ENCODE measurements around the gene C3.

C3 gene

DNA sequence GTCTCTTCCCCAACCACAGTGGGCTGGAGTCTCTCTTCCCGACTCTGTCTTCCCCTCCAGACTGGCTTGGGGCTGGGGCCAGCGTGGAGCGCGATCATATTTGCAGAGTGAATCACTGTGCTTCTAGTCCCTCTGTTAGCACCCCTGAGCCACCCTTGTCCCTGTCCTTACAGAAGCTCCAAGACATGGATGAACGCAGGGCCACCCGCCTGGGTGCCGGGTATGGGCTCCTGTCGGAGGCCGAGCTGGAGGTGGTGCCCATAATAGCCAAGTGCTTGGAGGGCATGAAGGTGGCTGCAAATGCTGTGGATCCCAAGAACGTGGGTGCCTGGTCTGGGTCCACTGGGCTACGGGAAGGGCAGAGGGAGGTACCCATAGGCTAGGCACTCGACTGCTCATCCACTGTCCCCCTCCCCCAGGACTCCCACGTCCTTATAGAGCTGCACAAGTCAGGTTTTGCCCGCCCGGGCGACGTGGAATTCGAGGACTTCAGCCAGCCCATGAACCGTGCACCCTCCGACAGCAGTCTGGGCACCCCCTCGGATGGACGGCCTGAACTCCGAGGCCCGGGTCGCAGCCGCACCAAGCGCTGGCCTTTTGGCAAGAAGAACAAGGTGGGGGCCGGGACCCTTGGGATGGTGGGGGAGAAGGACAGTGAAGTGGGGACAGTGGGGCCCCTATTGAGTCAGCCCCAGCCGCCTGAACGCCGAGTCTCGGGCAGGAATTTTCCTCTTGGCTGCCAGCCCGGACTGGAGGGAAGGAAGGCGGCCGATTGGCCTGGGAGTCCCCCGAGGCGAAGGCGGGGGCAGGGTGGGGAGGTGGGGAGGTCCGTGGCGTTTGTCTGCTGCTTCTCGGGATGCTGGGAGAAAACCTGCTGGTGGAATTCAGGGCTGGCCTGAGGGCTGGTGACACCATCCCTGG, 24.2 kb upstream of the C3 start:
- peak; percentile 93 for DNase-seq

DNA sequence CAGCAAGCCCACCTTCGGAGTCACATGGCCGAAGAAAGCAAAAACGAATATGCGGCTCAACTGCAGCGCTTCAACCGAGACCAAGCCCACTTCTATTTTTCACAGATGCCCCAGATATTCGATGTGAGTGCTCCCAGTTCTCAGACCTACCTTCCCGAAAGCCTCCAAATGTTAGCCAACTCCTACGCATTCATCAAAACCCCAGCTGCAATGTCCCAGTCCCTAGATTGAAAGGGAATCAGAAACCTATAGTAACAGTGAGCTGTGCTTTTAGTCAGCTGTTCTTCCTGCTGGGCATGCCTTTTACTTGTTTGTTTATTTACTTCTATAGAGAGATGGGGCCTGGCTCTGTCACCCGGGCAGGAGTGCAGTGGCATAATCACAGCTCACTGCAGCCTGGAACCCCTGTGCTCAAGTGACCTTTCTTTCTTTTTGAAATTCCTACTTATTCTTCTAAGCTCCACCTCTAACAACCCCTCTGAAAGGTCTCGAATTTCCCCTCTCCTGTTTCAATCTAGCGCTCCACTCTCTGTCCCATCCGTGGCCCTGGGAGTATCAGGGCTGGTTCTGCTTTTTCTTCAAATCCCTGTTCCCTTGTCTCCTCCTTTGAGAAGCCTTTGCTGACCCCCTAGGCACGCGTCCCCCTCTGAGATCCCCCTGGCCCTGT, 23.4 kb upstream of the C3 start:
- DNase-seq, result no peak

DNA sequence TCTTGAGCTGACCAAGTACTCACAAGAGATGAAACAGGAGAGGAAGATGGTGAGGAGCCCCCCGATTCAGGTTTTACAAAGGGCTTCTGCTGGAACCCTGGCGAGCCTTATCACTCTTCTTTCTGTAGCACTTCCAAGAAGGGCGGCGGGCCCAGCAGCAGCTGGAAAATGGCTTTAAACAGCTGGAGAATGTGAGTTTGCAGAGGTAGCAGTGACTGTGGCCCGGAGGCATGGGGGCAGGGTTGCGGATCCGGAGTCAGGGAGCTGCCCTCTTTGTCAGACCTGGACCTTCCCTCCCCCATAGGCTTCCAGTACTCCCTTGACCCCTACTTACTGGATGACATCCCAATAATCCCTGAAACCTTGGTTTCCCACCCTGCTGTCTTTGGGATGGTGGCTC, 22.6 kb upstream of the C3 start:
- DNase-seq, result no peak

DNA sequence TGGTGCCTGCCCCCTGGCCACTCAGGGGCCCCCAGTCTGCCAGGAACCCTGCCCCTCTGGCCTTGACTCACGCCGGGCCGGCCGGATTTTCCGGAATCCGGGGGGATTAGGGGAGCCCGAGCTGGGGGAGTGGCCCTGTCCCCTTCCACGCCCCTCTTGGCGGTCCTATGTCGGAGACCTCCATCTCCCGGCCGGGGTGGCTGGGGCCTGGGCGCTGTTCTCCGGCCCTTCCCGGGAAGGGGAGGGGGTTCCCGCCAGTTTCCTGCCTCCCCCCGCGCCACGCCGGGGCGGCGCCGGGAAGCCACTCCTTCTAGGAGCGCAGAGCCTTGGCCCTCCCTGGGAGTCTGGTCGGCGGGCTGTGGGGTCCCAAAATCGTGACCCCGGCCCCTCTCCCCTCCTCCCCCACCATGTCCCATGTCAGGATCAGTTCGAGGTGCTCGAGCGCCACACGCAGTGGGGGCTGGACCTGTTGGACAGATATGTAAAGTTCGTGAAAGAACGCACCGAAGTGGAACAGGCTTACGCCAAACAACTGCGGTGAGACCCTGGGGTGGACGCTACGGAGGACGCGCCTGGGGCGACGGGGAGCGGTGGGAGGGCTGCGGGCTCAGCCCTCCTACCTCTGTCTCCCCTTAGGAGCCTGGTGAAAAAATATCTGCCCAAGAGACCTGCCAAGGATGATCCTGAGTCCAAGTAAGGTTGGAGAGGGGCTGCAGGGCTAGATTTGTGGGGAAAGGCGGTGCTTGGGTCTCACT, 20.3 kb upstream of the C3 start:
- DNase-seq, result peak; percentile 46

DNA sequence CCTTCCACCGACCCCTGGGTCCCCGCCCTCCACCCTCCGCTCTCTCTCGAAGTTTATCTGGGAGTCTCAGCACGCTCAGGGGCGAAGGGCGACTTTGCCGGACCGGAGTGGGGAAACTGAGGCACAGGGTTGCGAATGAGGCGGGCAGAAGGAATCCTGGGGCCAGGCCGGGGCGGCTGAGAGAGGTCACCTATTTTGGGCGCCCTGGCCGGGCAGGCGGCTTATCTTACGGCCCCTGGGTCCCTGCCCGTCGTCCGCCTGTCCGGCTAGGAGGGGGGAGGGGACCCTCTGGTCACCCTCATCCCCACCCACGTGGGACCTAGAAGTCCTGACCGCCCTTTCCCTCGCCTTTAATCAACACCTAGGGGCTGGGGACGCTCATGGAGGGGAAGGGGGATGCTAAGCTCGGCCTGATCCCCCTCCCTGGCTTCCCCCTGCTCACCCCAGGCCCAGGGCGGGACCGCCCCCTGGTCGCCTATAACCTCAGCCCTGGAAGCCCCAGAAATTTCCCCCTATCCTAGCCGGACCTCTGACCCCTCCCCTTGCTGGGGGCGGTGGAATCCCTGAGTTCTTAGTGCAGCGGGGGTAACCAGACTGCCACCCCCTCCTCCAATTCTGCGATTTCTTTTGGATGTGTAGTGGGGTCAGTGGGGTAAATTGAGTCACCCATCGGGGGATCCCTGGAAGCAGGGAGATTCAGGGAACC, 19.6 kb upstream of the C3 start:
- no peak for DNase-seq

DNA sequence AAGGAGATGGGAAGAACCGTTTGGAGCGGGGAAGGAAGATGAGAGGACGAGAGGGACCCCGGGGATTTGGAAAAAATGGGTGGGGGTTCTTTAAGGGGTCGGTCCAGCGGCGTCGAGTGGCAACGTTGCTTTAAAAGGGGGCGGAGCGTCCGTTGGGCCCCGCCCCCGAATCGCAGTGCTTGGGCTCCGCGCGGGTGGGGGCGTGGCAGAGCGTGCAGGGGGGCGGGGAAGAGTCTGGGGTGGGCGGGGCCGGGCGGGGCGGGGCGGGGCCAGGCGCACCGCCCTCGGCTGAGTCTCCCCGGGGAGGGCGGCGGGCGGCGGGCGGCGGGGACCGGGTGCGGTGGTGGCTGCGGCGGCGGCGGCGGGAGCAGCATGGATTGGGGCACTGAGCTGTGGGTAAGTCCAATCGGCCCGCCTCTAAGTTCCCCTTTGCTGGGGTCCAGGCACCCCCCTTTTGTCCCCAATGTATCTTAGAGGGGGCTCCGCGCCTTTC, 19.0 kb upstream of the C3 start, which contains the start of gene TRIP10:
Gene TRIP10, plus strand, starts transcription at position 291 of the 493 bp plus-strand sequence. Its CDS starts 82 bp downstream, at position 373.
- DNase-seq, result peak; percentile 44

DNA sequence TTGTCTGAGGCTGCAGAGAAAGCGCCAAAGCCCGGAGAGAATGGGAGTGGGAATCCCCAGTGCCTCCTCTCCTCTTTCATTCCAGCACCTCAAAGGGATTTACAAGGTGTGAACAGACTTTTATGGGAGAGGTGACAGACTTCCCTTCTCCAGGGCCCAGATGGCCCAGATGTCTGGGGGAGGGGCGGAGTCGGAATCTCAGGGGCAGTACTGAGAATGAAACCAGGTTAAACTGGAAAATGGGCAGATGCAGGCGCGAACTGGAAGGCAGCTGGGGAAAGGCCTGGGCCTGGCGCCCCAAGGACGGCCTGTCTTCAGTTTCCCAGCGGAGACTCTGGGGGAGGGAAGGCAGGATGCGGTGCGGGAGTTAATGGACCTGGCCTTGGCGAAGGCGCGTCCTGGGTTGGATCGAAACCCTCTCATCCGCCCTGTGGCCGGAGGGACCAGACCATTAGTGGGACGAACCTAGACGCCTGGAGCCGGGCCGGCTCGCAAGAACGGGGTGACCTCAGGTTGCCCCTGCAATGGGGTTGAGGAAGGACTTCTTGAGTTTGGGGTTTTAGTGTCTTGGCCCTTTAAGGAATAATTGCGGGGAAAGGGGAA, 18.4 kb upstream of the C3 start:
- no peak for DNase-seq

DNA sequence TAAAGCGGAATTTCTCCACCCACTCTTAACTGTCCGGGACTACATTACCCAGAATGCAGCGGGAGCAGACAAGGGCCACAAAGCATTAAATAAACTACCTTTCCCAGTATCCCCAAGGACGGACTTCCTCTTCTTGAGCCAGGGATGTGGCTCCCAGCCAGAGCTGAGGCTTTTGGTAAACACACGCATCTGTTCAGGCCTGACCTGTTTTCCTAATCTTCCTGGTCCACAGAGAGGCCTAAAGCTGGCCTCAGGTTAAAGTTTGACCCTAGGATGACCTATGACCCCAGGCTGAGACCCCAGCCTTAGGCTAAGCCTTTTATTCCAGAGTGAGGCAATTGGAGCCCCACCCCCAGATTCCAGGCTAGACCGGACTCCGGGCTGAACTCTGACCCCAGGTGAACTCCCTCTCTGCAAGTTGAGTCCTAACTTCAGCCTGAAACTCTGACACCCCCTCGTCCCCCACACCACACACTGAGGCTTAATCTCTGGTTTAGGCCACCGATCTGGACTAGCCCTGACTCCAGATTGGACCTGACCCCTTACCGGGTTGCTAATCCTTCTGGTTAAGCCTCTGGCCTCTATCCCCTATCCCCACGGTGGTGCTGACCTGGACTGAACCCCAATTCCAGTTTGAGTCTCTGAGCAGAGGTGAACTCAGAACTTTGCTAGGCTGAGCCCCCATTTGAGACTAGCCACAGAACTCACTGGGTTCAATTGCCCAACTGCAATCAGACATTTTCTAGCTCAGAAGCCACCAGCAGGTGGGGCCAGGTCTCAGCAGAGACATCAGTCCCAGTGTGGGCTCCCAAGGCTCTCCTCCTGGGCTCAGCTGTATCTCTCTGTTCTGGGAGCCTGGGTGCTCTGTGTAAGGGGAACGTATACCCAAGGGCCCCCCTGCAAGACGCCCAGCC, 17.7 kb upstream of the C3 start:
- DNase-seq, result peak; percentile 74

DNA sequence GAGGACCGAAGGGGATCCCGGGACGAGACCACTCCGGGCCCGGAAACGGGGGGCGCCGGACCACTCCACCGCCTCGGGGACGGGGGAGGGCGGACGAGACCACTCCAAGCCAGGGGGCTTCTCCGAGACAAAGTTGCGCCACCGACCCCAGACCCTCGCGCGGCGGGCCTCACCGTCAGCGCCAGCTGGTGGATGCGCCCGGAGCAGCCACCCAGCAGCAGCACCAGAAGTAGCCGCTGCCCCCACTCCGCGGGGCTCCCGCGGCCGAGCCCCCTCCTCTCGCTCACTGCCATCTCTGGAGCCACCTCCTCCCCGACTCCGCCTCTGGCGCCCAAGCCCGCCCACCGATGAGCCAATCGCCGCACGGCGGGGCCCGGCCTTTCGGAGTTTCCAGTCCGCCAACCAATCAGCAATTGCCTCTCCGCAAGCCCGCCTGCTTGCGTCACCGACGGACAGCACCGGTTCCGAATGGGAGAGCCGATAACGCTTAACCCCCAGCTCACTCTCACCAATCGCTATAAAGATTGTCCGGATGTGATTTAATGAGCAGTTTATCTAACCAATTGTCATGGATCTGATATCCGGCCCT, 16.9 kb upstream of the C3 start, which contains the start of gene GPR108:
Gene GPR108, minus strand, starts transcription at position 297 of the 589 bp plus-strand sequence. Its CDS starts 4 bp downstream, at position 293.
- peak; percentile 100 for DNase-seq

DNA sequence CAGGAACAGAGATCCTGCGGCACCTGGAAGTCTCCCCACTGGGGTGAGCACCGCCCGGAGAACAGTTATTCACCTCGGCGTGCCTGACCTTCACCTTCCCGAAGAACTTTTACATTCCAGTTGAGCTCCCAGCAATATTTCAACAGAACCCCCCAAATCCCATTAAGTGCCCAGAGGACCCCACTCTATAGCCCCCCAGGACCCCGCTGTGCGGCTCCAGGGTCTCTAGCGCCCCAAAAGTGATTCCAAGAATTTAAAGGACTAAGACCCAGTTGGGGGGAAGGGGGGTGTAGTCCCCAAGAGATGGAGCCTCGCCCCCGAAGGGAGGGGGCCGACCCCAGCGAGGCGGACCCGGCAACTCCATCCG, 16.4 kb upstream of the C3 start:
- DNase-seq, result peak; percentile 37

DNA sequence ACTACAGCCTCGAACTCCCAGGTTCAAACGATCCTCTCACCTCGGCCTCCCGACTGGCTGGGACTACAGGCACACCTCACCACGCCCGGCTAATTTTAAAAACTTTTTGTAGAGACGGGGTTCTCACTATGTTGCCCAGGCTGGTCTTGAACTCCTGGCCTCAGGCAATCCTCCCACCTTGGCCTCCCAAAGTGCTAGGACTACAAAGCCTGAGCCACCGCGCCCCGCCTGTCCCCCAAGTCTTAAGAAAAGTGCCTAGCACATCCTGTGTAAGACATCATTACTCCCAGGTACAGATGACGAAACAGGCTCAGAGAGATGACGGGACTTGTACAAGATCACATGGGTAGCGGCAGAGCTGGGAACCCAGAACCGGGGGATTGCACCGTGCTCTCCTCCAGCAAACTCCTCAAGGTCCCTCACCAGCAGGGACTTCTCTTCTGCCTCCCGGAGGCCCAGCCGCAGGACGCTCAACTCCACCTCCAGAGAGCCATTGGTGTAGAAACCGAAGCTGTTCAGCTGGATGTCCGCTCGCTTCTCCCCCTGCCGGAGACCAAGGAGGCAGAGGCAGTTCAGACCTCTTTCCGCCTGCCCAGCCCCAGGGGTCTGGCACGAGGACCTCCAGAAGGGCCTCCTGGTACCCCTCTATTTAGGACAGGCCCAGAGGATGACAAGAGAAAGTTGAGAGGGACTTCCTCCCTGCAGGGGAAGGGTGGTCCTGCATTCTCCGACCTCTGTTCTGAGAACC, 15.9 kb upstream of the C3 start:
- peak; percentile 87 for DNase-seq

DNA sequence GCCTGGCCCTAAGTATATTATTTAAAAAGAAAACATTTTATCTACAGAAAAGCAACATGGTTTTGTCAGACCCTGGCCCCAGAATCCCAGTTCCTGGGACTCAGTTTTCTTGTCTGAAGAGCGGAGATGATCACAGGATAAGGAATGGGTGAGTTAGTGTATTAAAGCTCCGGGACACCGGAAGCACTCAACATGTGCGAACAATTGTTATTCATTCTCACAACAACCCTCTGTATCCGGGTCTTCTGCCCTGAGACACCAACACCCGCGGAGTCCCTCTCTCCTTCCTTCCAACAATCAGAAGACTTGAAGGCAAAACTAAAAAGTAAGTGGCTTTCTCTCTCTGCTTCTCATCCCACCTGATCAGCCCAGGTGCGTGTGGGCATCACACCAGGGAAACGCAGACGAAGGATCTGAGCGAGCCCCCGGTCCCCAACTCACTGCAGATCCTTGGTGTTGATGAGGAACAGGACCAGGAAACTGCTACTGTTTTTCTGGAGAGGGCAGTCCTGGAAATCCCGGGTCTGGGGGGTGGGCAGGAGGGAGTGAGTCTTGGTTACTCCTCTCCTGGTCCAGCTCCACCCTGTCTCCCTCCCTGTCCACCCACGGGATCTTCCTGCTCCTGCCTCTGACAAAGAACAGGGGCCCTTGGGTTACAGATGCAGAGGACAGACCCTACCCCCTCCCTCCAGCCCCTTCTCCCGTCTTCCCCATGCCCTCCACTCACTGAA, 14.9 kb upstream of the C3 start:
- DNase-seq, result no peak

DNA sequence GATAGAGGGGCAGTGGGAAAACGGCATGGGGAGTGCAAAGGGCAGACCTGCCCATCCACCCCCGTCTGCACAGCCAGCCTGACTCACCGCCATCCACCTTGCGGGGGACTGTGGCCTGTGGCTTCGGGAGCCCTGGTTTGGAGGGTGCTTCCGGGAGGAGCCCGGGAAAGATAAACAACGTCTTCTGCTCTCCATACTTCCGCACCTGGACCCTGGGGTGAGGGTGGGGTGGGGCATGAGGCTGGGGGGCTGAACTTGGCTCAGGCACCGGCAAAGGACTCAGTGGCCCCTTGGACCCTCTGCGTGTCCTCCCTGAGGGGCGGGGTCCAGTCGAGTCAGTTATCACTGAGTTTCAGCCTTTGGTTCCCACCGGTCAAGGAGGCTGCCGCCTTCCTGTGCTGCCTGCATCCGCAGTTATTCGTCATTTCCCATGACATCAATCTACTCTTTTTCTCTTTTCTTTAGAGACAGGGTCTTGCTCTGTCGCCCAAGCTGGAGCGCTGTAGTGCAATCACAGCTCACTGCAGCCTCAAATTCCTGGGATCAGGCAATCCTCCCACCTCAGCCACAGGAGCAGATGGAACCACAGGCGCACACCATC, 13.7 kb upstream of the C3 start:
- no peak for DNase-seq

DNA sequence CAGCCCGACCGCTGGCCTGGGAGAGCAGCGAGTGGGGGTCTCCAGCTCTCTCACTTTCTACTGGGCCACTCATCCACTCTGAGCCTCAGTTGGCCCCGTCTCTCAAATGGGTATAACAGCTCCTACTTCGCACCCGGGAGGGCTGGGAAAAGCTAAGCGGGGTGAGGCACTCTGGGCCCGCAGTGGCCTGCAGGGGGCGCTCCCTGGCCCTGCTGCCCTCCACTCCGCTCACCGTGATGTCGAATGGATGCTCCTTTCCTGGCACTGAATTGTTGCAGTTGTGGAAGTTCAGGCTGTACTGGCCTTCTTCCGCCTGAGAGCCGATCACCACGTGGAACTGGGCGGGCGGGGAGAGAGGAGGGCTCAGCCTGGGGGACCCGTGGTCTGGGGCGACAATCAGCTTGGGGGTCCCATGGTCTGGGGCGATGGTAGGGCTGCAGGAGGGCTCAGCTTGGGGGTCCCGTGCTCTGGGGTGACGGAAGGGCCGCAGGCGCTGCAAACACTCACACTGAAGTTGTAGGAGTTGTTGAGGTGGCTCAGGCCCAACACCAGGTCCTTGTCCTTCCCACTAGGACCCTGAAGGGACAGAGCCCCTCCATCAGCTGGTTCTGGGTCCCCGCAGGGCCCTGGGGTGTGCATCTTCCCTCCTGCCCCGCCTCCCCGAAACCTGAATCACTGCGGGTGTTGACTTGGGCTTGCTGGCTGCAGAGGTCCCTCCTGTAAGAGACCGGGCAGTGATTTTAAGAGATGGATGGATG, 13.1 kb upstream of the C3 start:
- DNase-seq, result no peak

DNA sequence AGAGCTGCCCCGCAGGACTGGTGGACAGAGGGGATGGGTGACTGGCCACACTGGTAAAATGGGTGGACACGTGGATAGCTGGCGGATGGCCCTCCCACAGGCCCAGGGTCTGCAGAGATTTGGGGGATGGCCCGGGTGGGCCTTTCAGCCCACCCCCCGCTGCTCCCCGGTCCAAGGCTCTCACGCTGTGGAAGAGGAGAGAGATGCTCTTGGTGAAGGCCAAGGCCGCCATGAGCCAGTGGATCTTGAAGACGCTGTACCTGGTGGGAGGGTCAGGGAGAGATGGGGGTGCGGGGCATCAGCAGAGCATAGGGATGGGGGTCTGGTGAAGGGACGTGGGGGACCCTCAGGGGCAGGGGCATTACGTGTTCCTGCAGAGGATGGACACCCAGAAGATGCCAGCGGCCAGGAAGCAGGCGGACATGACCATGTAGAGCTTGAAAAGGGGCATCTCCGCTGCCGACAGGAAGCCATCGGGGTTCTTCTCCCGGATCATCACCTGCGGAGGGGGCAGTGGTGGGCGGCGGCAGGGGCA, 12.4 kb upstream of the C3 start:
- DNase-seq, result no peak

DNA sequence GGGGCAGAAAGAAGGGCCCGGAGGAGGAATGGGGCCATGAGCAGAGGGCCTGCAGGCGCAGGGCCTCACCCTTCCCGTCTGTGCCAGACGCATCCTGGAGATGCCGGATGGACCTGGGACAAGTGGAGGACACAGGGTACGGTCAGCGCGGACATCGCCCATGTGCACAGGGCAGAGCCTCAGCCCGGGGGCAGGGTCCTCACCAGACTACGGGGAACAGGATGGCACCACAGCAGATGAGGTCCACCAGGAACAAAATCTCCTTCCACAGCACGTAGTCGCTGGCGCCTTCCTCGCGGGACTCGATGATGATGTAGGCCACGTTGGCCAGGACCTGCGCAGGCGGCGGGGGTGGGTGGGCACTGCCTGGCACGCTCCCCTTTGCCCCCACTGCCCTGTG, 11.4 kb upstream of the C3 start:
- no peak for DNase-seq

DNA sequence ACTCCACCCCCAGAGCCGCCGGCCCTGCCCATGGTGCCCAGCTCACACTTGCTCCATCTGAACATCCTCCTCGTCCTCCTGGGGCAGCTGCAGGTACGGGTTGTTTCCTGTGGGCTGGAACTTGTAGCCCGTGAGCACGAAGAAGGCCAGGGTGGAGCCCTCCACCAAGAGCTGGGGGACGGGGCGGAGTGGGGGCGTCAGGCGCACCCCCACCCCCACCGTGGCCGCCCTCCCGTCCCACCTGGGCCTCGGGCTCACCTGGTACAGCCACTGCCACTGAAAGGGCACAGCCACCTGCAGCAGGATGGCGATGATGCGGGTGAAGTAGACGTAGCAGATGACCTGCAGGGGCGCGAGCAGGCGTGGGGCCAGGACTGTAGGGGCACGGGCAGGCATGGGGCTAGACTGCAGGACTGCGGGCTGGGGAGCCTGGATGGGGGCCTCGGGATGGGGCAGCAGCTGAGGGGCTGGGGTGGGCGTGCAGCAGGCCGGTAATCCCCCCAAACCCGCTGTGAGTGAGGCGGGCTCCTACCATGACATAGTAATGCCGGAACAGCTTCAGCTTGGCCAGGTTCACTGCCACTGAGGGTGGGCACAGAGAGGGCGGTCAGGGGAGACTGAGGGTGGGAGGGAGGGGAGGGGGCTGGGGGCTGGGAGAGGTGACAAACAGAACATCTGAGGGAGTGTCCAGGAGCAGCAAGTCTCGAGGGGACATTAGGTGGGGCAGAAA, 10.7 kb upstream of the C3 start:
- no peak for DNase-seq

Data from NCI-H226 (cell line).